Neural crest cell (in vitro differentiated cells): ENCODE measurements around the gene ZG16B. TPM values are rescaled to one million over a fixed set of nuclear protein-coding genes. Genes with fewer than 3 reads are reported as not detected.

ENCODE experiments used
- DNase-seq: peaks from one replicate; pipeline ENCODE4 v3.0.0; 2021; ENCODE audit warnings: low read depth, mixed read lengths, low spot score
- H3K27ac Mint-ChIP-seq: one replicate; pipeline ENCODE4 v1.8.0; 2021; ENCODE audit warnings: mild to moderate bottlenecking, mixed read lengths; ENCODE audit not compliant: unreplicated experiment
- H3K27me3 Mint-ChIP-seq: 2 replicates; pipeline ENCODE4 v1.8.0; 2021; ENCODE audit warnings: low read depth, mild to moderate bottlenecking, mixed read lengths
- H3K36me3 Mint-ChIP-seq: 2 replicates; pipeline ENCODE4 v1.8.0; 2021; ENCODE audit warnings: low read depth, mild to moderate bottlenecking, mixed read lengths
- H3K4me1 Mint-ChIP-seq: 2 replicates; pipeline ENCODE4 v1.8.0; 2021; ENCODE audit warnings: mixed read lengths
- H3K4me3 Mint-ChIP-seq: one replicate; pipeline ENCODE4 v1.8.0; 2021; ENCODE audit warnings: mild to moderate bottlenecking, mixed read lengths
- H3K9me3 Mint-ChIP-seq: 2 replicates; pipeline ENCODE4 v1.8.0; 2021; ENCODE audit warnings: mixed read lengths
- CTCF ChIP-seq: fragments of 200-600 bp; sonication (generic); conservative IDR thresholded peaks from 2 replicates; pipeline ENCODE4 v1.5.0; 2021; ENCODE audit warnings: antibody characterized with exemption, mild to moderate bottlenecking
- total RNA-seq: library from RNA; stranded (reverse); gene quantifications from 2 replicates; pipeline ENCODE4 v1.2.1, GENCODE V29; 2021

Gene ZG16B
- total RNA-seq, 1 donor from 2014 or later = not detected

GRCh38 chr16:2799205-2799858 is 30.8 kb upstream of the ZG16B start:
- Mint-ChIP-seq H3K4me1 (no peaks in the 10 kb centered on the region), H3K4me3 (no peak overlapping the region), H3K27me3 (peaks cover 27% of the 10 kb centered on the region), H3K36me3 (no peaks in the 10 kb centered on the region), H3K9me3 (peaks cover 7% of the 10 kb centered on the region), H3K27ac (no peak overlapping the region)
- DNase-seq = no peak
- TF ChIP-seq CTCF = no peak

DNA sequence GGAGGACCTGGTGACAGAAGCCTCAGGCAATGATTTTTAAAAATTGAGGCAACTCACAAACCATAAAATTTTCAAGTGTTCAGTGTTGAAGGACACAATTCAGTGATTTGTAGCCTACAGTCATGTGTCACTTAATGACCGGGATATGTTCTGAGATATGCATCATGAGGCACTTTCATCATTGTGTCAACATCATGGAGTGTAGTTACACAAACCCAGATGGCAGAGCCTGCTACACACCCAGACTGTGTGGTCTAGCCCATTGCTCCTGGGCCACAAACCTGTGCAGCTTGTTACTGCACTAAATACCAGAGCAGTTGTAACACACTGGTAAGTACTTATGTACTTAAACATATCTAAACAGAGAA is 30.3 kb upstream of the ZG16B start:
- no peaks in the 10 kb centered on the region for H3K4me1 Mint-ChIP-seq
- H3K27me3 Mint-ChIP-seq = peaks cover 24% of the 10 kb centered on the region
- TF ChIP-seq CTCF = no peak
- no peak for DNase-seq
- no peak overlapping the region for H3K4me3 Mint-ChIP-seq
- H3K36me3 Mint-ChIP-seq = no peaks in the 10 kb centered on the region
- H3K27ac Mint-ChIP-seq = no peak overlapping the region
- H3K9me3 Mint-ChIP-seq = peaks cover 7% of the 10 kb centered on the region

- TF ChIP-seq CTCF = no peak
- no peak for DNase-seq
- H3K4me3 Mint-ChIP-seq = no peak overlapping the region
- peaks cover 23% of the 10 kb centered on the region for H3K27me3 Mint-ChIP-seq
- H3K4me1 Mint-ChIP-seq = no peaks in the 10 kb centered on the region
- no peak overlapping the region for H3K27ac Mint-ChIP-seq
- peaks cover 7% of the 10 kb centered on the region for H3K9me3 Mint-ChIP-seq
- H3K36me3 Mint-ChIP-seq = no peaks in the 10 kb centered on the region
Observed at GRCh38 chr16:2803545-2804195, 26.4 kb upstream of the ZG16B start.

DNA sequence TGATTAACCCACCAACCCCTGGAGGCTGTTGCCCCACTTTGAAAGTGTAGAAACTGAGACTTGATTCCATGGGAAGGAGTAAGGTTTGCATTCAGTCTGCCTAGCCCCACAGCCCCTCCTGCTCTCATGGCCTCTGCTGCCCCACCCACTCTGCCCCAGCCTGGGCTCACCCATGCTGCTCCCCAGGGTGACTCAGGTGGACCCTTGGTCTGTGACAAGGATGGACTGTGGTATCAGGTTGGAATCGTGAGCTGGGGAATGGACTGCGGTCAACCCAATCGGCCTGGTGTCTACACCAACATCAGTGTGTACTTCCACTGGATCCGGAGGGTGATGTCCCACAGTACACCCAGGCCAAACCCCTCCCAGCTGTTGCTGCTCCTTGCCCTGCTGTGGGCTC is 25.4 kb upstream of the ZG16B start:
- TF ChIP-seq CTCF = no peak
- Mint-ChIP-seq H3K27ac (no peak overlapping the region), H3K36me3 (no peaks in the 10 kb centered on the region), H3K9me3 (peaks cover 7% of the 10 kb centered on the region), H3K4me3 (no peak overlapping the region), H3K27me3 (peaks cover 34% of the 10 kb centered on the region), H3K4me1 (no peaks in the 10 kb centered on the region)
- DNase-seq = no peak

DNA sequence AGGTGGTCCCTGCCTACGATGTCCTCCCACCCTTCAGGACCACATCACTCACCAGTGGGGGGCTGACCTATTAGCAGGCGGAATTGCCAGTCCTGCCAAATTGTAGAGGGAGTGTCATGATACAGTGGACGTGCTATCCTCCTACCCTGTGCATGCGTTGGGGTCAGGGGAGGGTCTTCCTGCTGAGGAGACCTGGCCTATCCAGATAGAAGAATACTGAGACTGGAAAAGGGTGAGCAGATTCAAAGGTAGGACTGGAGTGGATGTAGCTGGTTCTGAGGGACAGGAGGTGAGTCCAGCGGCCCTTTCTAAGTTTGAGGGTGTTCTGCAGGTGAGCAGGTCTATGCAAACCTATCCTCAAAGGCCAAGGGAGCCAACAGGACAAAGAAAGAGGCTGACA is 23.8 kb upstream of the ZG16B start:
- TF ChIP-seq CTCF = no peak

More for the DNA sequence above, 23.8 kb upstream of the ZG16B start:
- Mint-ChIP-seq H3K27ac (no peak overlapping the region), H3K4me3 (no peak overlapping the region), H3K4me1 (no peaks in the 10 kb centered on the region), H3K36me3 (no peaks in the 10 kb centered on the region), H3K9me3 (peaks cover 7% of the 10 kb centered on the region), H3K27me3 (peaks cover 47% of the 10 kb centered on the region)
- no peak for DNase-seq
